Measurements from ENCODE around the gene KCNG1.

KCNG1 gene

GRCh38 chr20:51022803-51023616, at the start of gene KCNG1:
Gene KCNG1 (minus strand): TSS chr20:51023107. CDS start chr20:51010338, 12,769 bp downstream.
- ChIA-PET POLR2A (interaction anchor here (0.6 kb wide), 1 partner anchor 638 kb away, joined by 4 read pairs; no protein-coding TSS in a partner anchor), CTCF (interaction anchor here (0.7 kb wide), 1 partner anchor 282 kb away, joined by 4 read pairs; no protein-coding TSS in a partner anchor)
- Histone ChIP-seq H3K4me1 (ENCODE audit: control insufficient read depth, insufficient read depth, low read length) (no peaks in the 10 kb centered on the region; the same call in 1 of the 2 replicates), H3K4me3 (ENCODE audit: low read depth, low read length) (peak within 1 kb of the TSS; percentile 41), H3K36me3 (ENCODE audit: control insufficient read depth in 2 of 2, insufficient read depth in 1 of 2, low read length in 2 of 2) (peaks cover 0 to 4% of the 10 kb centered on the region in 2 experiments; a peak in 1 of 3 replicates), H3K27ac (ENCODE audit: extremely low read depth, low read depth, low read length) (peak within 1 kb of the TSS; percentile 40; the same call in 1 of the 2 replicates), H3K9me3 (ENCODE audit: control insufficient read depth, insufficient read depth, low read depth, low read length) (no peaks in the 10 kb centered on the region)
- TF ChIP-seq ZSCAN16 (tag by site-specific recombination; IDR thresholded peaks at IDR 0.05) (no peak), ZNF175 (tag by site-specific recombination; IDR thresholded peaks at IDR 0.05) (no peak), BCL11B (tag by site-specific recombination; IDR thresholded peaks at IDR 0.05; ENCODE audit: low read depth) (no peak), ZNF398 (tag by site-specific recombination; IDR thresholded peaks at IDR 0.05) (peak; percentile 52; the same call in 1 of the 2 replicates), ZNF335 (tag by site-specific recombination; conservative IDR thresholded peaks at IDR 0.05) (peak; percentile 82), ZNF558 (tag by site-specific recombination; IDR thresholded peaks at IDR 0.05) (no peak), HOXC10 (CRISPR knock-in tag; IDR thresholded peaks at IDR 0.05) (no peak), PBX3 (CRISPR knock-in tag; IDR thresholded peaks at IDR 0.05) (peak; percentile 53; the same call in 1 of the 2 replicates), ZNF529 (tag by site-specific recombination; IDR thresholded peaks at IDR 0.05; ENCODE audit: insufficient replicate concordance) (no peak), ZNF362 (tag by site-specific recombination; IDR thresholded peaks at IDR 0.05) (no peak), OSR2 (tag by site-specific recombination; IDR thresholded peaks at IDR 0.05) (peak; percentile 54), TCF7L2 (IDR thresholded peaks at IDR 0.05; ENCODE audit: borderline replicate concordance, low read depth, low read length) (no peak), IKZF3 (tag by site-specific recombination; IDR thresholded peaks at IDR 0.05) (peak; percentile 61), ZNF146 (tag by site-specific recombination; IDR thresholded peaks at IDR 0.05) (no peak), ZIC2 (tag by site-specific recombination; IDR thresholded peaks at IDR 0.05) (peak; percentile 48), ZNF623 (tag by site-specific recombination; IDR thresholded peaks at IDR 0.05) (no peak), ZNF792 (tag by site-specific recombination; IDR thresholded peaks at IDR 0.05) (no peak), KLF16 (tag by site-specific recombination; IDR thresholded peaks at IDR 0.05) (0 out of 2 replicates have a peak, but pooled peaks have one; percentile 20), ZNF561 (tag by site-specific recombination; IDR thresholded peaks at IDR 0.05; ENCODE audit: borderline replicate concordance) (peak; percentile 87), ZNF148 (tag by site-specific recombination; IDR thresholded peaks at IDR 0.05; ENCODE audit: borderline replicate concordance) (no peak), MZF1 (tag by site-specific recombination; IDR thresholded peaks at IDR 0.05; ENCODE audit: borderline replicate concordance) (0 out of 2 replicates have a peak, but pooled peaks have one; percentile 15), ZNF843 (tag by site-specific recombination; IDR thresholded peaks at IDR 0.05) (no peak), SCRT2 (tag by site-specific recombination; IDR thresholded peaks at IDR 0.05) (no peak), ZNF2 (tag by site-specific recombination; IDR thresholded peaks at IDR 0.05) (no peak), ZSCAN4 (tag by site-specific recombination; IDR thresholded peaks at IDR 0.05) (no peak), ZSCAN5A (tag by site-specific recombination; IDR thresholded peaks at IDR 0.05) (peak; percentile 65; the same call in 1 of the 2 replicates), ZSCAN30 (tag by site-specific recombination; IDR thresholded peaks at IDR 0.05) (peak; percentile 45; the same call in 1 of the 2 replicates)
